ENCODE measurements around the gene TRIP12. TPM values are rescaled to one million over a fixed set of nuclear protein-coding genes. Genes with fewer than 3 reads are reported as not detected.
"Not testable (repeated sequence)": the region's sequence is repeated elsewhere in the genome, so short reads cannot be mapped to it uniquely, and the experiment has no call there.

The TRIP12 gene
- total RNA-seq, 1 donor from 2014 or later: 209 TPM

- peaks cover 0 to 13% (median 5%) of the 10 kb centered on the region in 3 donors for H3K36me3 ChIP-seq (ENCODE audit: control insufficient read depth in 3 of 3, insufficient read depth in 3 of 3, low read length in 3 of 3)
These were observed 78.2 kb downstream of the TRIP12 start for GRCh38 chr2:229843613-229844012.

GRCh38 chr2:229838729-229839128 lies 83.1 kb downstream of the TRIP12 start:
- H3K27ac ChIP-seq (ENCODE audit: low read depth, low read length): no peak overlapping the region
- no peak overlapping the region for H3K4me3 ChIP-seq (ENCODE audit: low read length in 3 of 3)
- no peaks in the 10 kb centered on the region for H3K27me3 ChIP-seq (ENCODE audit: control insufficient read depth in 3 of 3, insufficient read depth in 3 of 3, low read length in 3 of 3)
- no peak overlapping the region for H3K9ac ChIP-seq (ENCODE audit: low read depth in 1 of 3, low read length in 3 of 3)
- H3K36me3 ChIP-seq (ENCODE audit: control insufficient read depth in 3 of 3, insufficient read depth in 3 of 3, low read length in 3 of 3): peaks cover 3 to 16% (median 13%) of the 10 kb centered on the region in 3 donors
- H3K9me3 ChIP-seq (ENCODE audit: control insufficient read depth in 3 of 3, low read length in 3 of 3): no peaks in the 10 kb centered on the region
- H3K4me1 ChIP-seq (ENCODE audit: control insufficient read depth in 3 of 3, insufficient read depth in 3 of 3, low read length in 3 of 3): no peaks in the 10 kb centered on the region

More at GRCh38 chr2:229843613-229844012, 78.2 kb downstream of the TRIP12 start:
- Histone ChIP-seq H3K4me1 (ENCODE audit: control insufficient read depth in 3 of 3, insufficient read depth in 3 of 3, low read length in 3 of 3) (peaks cover 2 to 5% (median 4%) of the 10 kb centered on the region in 3 donors), H3K27ac (ENCODE audit: low read depth, low read length) (no peak overlapping the region), H3K9me3 (ENCODE audit: control insufficient read depth in 3 of 3, low read length in 3 of 3) (no peaks in the 10 kb centered on the region), H3K9ac (ENCODE audit: low read depth in 1 of 3, low read length in 3 of 3) (no peak overlapping the region), H3K27me3 (ENCODE audit: control insufficient read depth in 3 of 3, insufficient read depth in 3 of 3, low read length in 3 of 3) (no peaks in the 10 kb centered on the region), H3K4me3 (ENCODE audit: low read length in 3 of 3) (no peak overlapping the region)

DNA sequence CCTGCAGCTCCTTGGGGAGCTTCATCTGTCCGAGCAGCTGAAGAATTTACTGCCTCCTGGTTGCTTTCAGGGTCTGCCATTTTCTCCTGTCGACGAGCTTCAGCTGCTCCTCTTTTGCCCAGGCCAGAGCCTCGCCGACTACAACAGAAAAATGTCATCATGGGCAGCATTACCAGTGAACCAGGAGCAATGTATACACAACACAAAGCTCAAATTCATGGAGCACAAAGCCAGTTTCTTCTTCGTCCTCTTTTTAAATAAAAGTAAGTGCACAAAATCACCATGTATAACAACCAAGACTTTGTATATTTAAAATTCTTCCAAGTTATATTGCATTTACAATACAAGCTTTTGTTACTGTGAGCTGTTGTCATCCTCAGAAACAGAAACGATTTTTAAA lies 85.0 kb downstream of the TRIP12 start:
- Histone ChIP-seq H3K4me1 (ENCODE audit: control insufficient read depth in 3 of 3, insufficient read depth in 3 of 3, low read length in 3 of 3) (no peaks in the 10 kb centered on the region), H3K9me3 (ENCODE audit: control insufficient read depth in 3 of 3, low read length in 3 of 3) (no peaks in the 10 kb centered on the region), H3K27ac (ENCODE audit: low read depth, low read length) (no peak overlapping the region), H3K9ac (ENCODE audit: low read depth in 1 of 3, low read length in 3 of 3) (no peak overlapping the region), H3K36me3 (ENCODE audit: control insufficient read depth in 3 of 3, insufficient read depth in 3 of 3, low read length in 3 of 3) (peaks cover 3 to 16% (median 13%) of the 10 kb centered on the region in 3 donors), H3K27me3 (ENCODE audit: control insufficient read depth in 3 of 3, insufficient read depth in 3 of 3, low read length in 3 of 3) (no peaks in the 10 kb centered on the region), H3K4me3 (ENCODE audit: low read length in 3 of 3) (no peak overlapping the region)

DNA sequence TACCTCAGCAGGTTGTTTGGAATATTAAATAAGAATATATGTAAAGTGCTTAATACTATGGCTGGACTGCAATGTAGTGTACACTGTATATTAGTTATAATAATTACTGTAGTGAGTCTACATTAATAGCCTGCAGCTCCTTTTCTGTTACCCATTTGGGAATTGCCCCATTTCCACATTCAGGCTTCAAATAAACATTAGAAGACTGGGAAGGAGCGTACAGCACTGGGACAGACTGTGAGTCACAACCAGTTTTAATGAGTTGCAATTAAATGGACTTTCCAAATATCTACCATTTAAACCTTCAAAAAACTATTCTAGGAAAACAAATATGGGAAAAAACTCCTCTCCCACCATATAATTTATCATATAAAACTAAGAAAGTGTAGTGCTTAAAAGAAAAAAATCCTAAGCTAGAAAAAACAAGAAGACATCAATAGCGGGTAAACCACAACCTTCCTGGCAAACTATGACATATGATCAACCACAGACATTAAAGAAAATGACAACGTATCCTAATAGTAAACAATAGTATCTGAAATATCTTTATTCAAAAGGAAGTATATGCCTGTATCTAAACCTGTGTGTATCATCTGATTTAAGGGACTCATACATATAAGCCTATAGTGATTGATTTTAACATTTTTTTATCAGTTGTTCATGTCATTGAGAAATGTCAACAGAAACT lies 86.1 kb downstream of the TRIP12 start:
- Histone ChIP-seq H3K27me3 (ENCODE audit: control insufficient read depth in 3 of 3, insufficient read depth in 3 of 3, low read length in 3 of 3) (no peaks in the 10 kb centered on the region), H3K4me3 (ENCODE audit: low read length in 3 of 3) (no peak overlapping the region), H3K27ac (ENCODE audit: low read depth, low read length) (no peak overlapping the region), H3K36me3 (ENCODE audit: control insufficient read depth in 3 of 3, insufficient read depth in 3 of 3, low read length in 3 of 3) (peaks cover 5 to 22% (median 13%) of the 10 kb centered on the region in 3 donors), H3K9me3 (ENCODE audit: control insufficient read depth in 3 of 3, low read length in 3 of 3) (no peaks in the 10 kb centered on the region), H3K9ac (ENCODE audit: low read depth in 1 of 3, low read length in 3 of 3) (no peak overlapping the region), H3K4me1 (ENCODE audit: control insufficient read depth in 3 of 3, insufficient read depth in 3 of 3, low read length in 3 of 3) (no peaks in the 10 kb centered on the region)

- H3K27ac ChIP-seq (ENCODE audit: low read depth, low read length); H3K4me3 ChIP-seq (ENCODE audit: low read length in 3 of 3); H3K9ac ChIP-seq (ENCODE audit: low read depth in 1 of 3, low read length in 3 of 3); H3K27me3 ChIP-seq (ENCODE audit: control insufficient read depth in 3 of 3, insufficient read depth in 3 of 3, low read length in 3 of 3); H3K9me3 ChIP-seq (ENCODE audit: control insufficient read depth in 3 of 3, low read length in 3 of 3); H3K4me1 ChIP-seq (ENCODE audit: control insufficient read depth in 3 of 3, insufficient read depth in 3 of 3, low read length in 3 of 3): not testable (repeated sequence)
- H3K36me3 ChIP-seq (ENCODE audit: control insufficient read depth in 3 of 3, insufficient read depth in 3 of 3, low read length in 3 of 3): peaks cover 5 to 29% (median 6%) of the 10 kb centered on the region in 3 donors
These were observed 87.4 kb downstream of the TRIP12 start for GRCh38 chr2:229834368-229834767.

- Histone ChIP-seq H3K4me3 (ENCODE audit: low read length in 3 of 3) (no peak overlapping the region), H3K9ac (ENCODE audit: low read depth in 1 of 3, low read length in 3 of 3) (no peak overlapping the region), H3K36me3 (ENCODE audit: control insufficient read depth in 3 of 3, insufficient read depth in 3 of 3, low read length in 3 of 3) (peaks cover 8 to 29% (median 11%) of the 10 kb centered on the region in 3 donors), H3K27me3 (ENCODE audit: control insufficient read depth in 3 of 3, insufficient read depth in 3 of 3, low read length in 3 of 3) (no peaks in the 10 kb centered on the region), H3K9me3 (ENCODE audit: control insufficient read depth in 3 of 3, low read length in 3 of 3) (no peaks in the 10 kb centered on the region), H3K27ac (ENCODE audit: low read depth, low read length) (no peak overlapping the region), H3K4me1 (ENCODE audit: control insufficient read depth in 3 of 3, insufficient read depth in 3 of 3, low read length in 3 of 3) (no peaks in the 10 kb centered on the region)
These were observed 89.3 kb downstream of the TRIP12 start for GRCh38 chr2:229832510-229832898.

GRCh38 chr2:229831805-229832509 lies 89.9 kb downstream of the TRIP12 start:
- Histone ChIP-seq H3K4me1 (ENCODE audit: control insufficient read depth in 3 of 3, insufficient read depth in 3 of 3, low read length in 3 of 3) (no peaks in the 10 kb centered on the region), H3K36me3 (ENCODE audit: control insufficient read depth in 3 of 3, insufficient read depth in 3 of 3, low read length in 3 of 3) (peaks cover 10 to 31% (median 14%) of the 10 kb centered on the region in 3 donors)

DNA sequence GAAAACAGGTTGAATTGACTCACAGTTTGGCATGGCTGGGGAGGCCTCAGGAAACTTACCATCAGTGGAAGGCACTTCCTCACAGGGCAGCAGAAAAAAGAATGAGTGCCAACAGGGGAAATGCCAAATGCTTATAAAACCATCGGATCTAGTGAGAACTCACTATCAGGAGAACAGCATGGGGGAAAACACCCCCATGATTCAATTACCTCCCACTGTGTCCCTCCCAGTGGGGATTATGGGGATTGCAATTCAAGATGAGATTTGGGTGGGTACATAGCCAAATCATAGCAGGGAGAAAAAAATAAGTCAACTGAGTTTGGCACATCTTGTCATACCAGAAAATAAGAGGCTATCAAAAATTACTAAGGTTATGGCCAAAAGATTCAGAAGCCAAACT lies 96.3 kb downstream of the TRIP12 start:
- H3K4me3 ChIP-seq (ENCODE audit: low read length in 3 of 3): no peak overlapping the region
- no peaks in the 10 kb centered on the region for H3K4me1 ChIP-seq (ENCODE audit: control insufficient read depth in 3 of 3, insufficient read depth in 3 of 3, low read length in 3 of 3)
- H3K27ac ChIP-seq (ENCODE audit: low read depth, low read length): no peak overlapping the region
- peaks cover 8 to 40% (median 14%) of the 10 kb centered on the region in 3 donors for H3K36me3 ChIP-seq (ENCODE audit: control insufficient read depth in 3 of 3, insufficient read depth in 3 of 3, low read length in 3 of 3)
- H3K9ac ChIP-seq (ENCODE audit: low read depth in 1 of 3, low read length in 3 of 3): no peak overlapping the region
- no peaks in the 10 kb centered on the region for H3K27me3 ChIP-seq (ENCODE audit: control insufficient read depth in 3 of 3, insufficient read depth in 3 of 3, low read length in 3 of 3)
- no peaks in the 10 kb centered on the region for H3K9me3 ChIP-seq (ENCODE audit: control insufficient read depth in 3 of 3, low read length in 3 of 3)

More at GRCh38 chr2:229831805-229832509, 89.9 kb downstream of the TRIP12 start:
- no peak overlapping the region for H3K4me3 ChIP-seq (ENCODE audit: low read length in 3 of 3)
- H3K27ac ChIP-seq (ENCODE audit: low read depth, low read length): no peak overlapping the region
- no peaks in the 10 kb centered on the region for H3K27me3 ChIP-seq (ENCODE audit: control insufficient read depth in 3 of 3, insufficient read depth in 3 of 3, low read length in 3 of 3)
- H3K9me3 ChIP-seq (ENCODE audit: control insufficient read depth in 3 of 3, low read length in 3 of 3): no peaks in the 10 kb centered on the region
- no peak overlapping the region for H3K9ac ChIP-seq (ENCODE audit: low read depth in 1 of 3, low read length in 3 of 3)

- Histone ChIP-seq H3K36me3 (ENCODE audit: control insufficient read depth in 3 of 3, insufficient read depth in 3 of 3, low read length in 3 of 3) (peaks cover 5 to 36% (median 5%) of the 10 kb centered on the region in 3 donors), H3K27ac (ENCODE audit: low read depth, low read length) (no peak overlapping the region)
These were observed 100.5 kb downstream of the TRIP12 start for GRCh38 chr2:229821316-229821715.

DNA sequence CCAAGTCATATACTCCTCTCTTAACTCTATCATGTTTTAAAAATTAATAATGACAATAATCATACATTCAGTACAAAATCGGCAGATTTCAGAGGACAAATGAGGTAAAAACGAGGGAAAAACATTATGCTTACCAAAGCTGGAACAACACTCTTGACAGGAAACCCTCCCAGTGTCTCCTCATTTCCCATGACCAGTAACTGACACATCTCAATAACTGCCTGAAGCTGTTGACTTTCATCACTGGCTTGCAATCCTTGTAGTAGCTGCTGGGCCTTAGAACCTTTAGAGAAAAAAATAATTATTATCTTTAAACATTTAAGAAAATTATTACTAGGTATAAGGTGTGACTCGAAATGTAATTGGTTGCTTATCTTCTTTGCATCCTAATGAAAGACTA lies 103.6 kb downstream of the TRIP12 start:
- Histone ChIP-seq H3K9ac (ENCODE audit: low read depth in 1 of 3, low read length in 3 of 3) (no peak overlapping the region), H3K27me3 (ENCODE audit: control insufficient read depth in 3 of 3, insufficient read depth in 3 of 3, low read length in 3 of 3) (no peaks in the 10 kb centered on the region), H3K9me3 (ENCODE audit: control insufficient read depth in 3 of 3, low read length in 3 of 3) (no peaks in the 10 kb centered on the region), H3K27ac (ENCODE audit: low read depth, low read length) (no peak overlapping the region), H3K4me1 (ENCODE audit: control insufficient read depth in 3 of 3, insufficient read depth in 3 of 3, low read length in 3 of 3) (no peaks in the 10 kb centered on the region), H3K4me3 (ENCODE audit: low read length in 3 of 3) (no peak overlapping the region), H3K36me3 (ENCODE audit: control insufficient read depth in 3 of 3, insufficient read depth in 3 of 3, low read length in 3 of 3) (peaks cover 5 to 28% (median 17%) of the 10 kb centered on the region in 3 donors)

More at GRCh38 chr2:229821316-229821715, 100.5 kb downstream of the TRIP12 start:
- Histone ChIP-seq H3K4me1 (ENCODE audit: control insufficient read depth in 3 of 3, insufficient read depth in 3 of 3, low read length in 3 of 3) (no peaks in the 10 kb centered on the region), H3K4me3 (ENCODE audit: low read length in 3 of 3) (no peak overlapping the region), H3K27me3 (ENCODE audit: control insufficient read depth in 3 of 3, insufficient read depth in 3 of 3, low read length in 3 of 3) (no peaks in the 10 kb centered on the region), H3K9ac (ENCODE audit: low read depth in 1 of 3, low read length in 3 of 3) (no peak overlapping the region), H3K9me3 (ENCODE audit: control insufficient read depth in 3 of 3, low read length in 3 of 3) (no peaks in the 10 kb centered on the region)
